Ishikawa (cell line): Measurements from ENCODE around the gene OR1J4.

Source experiments
- CEBPB ChIP-seq: IDR thresholded peaks from 2 replicates; pipeline ENCODE4 v1.6.1; 2012
- CREB1 ChIP-seq: IDR thresholded peaks from 2 replicates; pipeline ENCODE4 v1.6.1; 2012; ENCODE audit warnings: low read depth
- EGR1 ChIP-seq: IDR thresholded peaks from 2 replicates; pipeline ENCODE4 v1.6.1; 2012
- EP300 ChIP-seq: IDR thresholded peaks from 2 replicates; pipeline ENCODE4 v1.6.1; 2012; ENCODE audit warnings: borderline replicate concordance
- FOXM1 ChIP-seq: IDR thresholded peaks from 2 replicates; pipeline ENCODE4 v1.6.1; 2012; ENCODE audit warnings: low read depth, borderline replicate concordance
- NFIC ChIP-seq: IDR thresholded peaks from 2 replicates; pipeline ENCODE4 v1.6.1; 2012
- RAD21 ChIP-seq: IDR thresholded peaks from 2 replicates; pipeline ENCODE4 v1.6.1; 2012; ENCODE audit warnings: low read depth
- TAF1 ChIP-seq: IDR thresholded peaks from 2 replicates; pipeline ENCODE4 v1.6.1; 2012; ENCODE audit warnings: low read depth, mild to moderate bottlenecking
- TCF12 ChIP-seq: IDR thresholded peaks from 2 replicates; pipeline ENCODE4 v1.6.1; 2012; ENCODE audit warnings: low read depth
- TEAD4 ChIP-seq: IDR thresholded peaks from 2 replicates; pipeline ENCODE4 v1.6.1; 2012
- YY1 ChIP-seq: IDR thresholded peaks from 2 replicates; pipeline ENCODE4 v1.6.1; 2012; ENCODE audit warnings: low read depth
- ZBTB7A ChIP-seq: IDR thresholded peaks from 2 replicates; pipeline ENCODE4 v1.6.1; 2012; ENCODE audit warnings: low read depth
- TF ChIP-seq, protein P1 (sequence below): IDR thresholded peaks from 2 replicates; pipeline ENCODE4 v1.6.1; 2012; ENCODE audit warnings: low read depth, mild to moderate bottlenecking
- TF ChIP-seq, protein P2 (sequence below): IDR thresholded peaks from 2 replicates; pipeline ENCODE4 v1.6.1; 2012
- TF ChIP-seq, protein P3 (sequence below): IDR thresholded peaks from 2 replicates; pipeline ENCODE4 v1.6.1; 2012

The OR1J4 gene, protein sequence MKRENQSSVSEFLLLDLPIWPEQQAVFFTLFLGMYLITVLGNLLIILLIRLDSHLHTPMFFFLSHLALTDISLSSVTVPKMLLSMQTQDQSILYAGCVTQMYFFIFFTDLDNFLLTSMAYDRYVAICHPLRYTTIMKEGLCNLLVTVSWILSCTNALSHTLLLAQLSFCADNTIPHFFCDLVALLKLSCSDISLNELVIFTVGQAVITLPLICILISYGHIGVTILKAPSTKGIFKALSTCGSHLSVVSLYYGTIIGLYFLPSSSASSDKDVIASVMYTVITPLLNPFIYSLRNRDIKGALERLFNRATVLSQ

DNA sequence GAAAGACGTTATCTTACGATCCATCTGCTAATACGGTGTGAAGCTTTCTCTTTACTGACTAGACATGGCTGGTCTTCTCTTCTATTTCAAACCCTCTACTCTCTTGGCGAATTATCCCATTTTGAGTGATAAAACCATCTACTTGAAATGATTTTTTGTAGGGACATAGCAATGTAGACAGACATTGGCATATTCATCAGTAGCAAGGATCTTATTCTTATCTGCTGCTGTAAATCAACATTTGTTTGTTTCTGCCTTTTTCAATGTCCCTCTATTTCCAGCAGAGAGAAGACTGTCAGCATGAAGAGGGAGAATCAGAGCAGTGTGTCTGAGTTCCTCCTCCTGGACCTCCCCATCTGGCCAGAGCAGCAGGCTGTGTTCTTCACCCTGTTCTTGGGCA, at the start of gene OR1J4:
TSS of gene OR1J4 (plus strand) at position 301 of the 400 bp plus-strand sequence. CDS start at position 301, 0 bp downstream.
- TF ChIP-seq, protein P1, sequence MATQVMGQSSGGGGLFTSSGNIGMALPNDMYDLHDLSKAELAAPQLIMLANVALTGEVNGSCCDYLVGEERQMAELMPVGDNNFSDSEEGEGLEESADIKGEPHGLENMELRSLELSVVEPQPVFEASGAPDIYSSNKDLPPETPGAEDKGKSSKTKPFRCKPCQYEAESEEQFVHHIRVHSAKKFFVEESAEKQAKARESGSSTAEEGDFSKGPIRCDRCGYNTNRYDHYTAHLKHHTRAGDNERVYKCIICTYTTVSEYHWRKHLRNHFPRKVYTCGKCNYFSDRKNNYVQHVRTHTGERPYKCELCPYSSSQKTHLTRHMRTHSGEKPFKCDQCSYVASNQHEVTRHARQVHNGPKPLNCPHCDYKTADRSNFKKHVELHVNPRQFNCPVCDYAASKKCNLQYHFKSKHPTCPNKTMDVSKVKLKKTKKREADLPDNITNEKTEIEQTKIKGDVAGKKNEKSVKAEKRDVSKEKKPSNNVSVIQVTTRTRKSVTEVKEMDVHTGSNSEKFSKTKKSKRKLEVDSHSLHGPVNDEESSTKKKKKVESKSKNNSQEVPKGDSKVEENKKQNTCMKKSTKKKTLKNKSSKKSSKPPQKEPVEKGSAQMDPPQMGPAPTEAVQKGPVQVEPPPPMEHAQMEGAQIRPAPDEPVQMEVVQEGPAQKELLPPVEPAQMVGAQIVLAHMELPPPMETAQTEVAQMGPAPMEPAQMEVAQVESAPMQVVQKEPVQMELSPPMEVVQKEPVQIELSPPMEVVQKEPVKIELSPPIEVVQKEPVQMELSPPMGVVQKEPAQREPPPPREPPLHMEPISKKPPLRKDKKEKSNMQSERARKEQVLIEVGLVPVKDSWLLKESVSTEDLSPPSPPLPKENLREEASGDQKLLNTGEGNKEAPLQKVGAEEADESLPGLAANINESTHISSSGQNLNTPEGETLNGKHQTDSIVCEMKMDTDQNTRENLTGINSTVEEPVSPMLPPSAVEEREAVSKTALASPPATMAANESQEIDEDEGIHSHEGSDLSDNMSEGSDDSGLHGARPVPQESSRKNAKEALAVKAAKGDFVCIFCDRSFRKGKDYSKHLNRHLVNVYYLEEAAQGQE, result no peak
- TF ChIP-seq TCF12 (no peak), EP300 (no peak), EGR1 (no peak), CREB1 (no peak), ZBTB7A (no peak), NFIC (no peak), TEAD4 (no peak), FOXM1 (no peak), CEBPB (no peak), RAD21 (no peak), TAF1 (no peak), YY1 (no peak)
- TF ChIP-seq, protein P2, sequence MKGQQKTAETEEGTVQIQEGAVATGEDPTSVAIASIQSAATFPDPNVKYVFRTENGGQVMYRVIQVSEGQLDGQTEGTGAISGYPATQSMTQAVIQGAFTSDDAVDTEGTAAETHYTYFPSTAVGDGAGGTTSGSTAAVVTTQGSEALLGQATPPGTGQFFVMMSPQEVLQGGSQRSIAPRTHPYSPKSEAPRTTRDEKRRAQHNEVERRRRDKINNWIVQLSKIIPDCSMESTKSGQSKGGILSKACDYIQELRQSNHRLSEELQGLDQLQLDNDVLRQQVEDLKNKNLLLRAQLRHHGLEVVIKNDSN, result no peak
- TF ChIP-seq, protein P3, sequence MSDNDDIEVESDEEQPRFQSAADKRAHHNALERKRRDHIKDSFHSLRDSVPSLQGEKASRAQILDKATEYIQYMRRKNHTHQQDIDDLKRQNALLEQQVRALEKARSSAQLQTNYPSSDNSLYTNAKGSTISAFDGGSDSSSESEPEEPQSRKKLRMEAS, result no peak

DNA sequence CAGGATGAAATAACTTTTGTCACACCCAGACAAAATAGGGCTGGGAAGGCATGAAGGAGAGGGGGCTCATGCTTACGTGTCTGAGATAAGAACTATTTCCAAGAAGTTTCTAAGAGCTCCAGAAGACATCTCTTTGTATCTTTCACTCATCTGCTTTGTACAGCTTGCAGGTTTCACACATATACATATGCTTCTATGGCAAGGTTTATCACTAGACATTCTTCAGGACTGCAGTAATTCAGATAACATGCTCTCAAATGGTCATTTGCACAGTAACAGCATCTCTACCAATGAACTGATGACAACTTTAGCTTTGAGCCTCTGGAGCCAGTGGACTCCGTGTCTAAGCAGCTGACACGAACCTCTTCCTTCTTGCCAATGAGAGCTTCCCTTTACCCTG, 44.4 kb upstream of the OR1J4 start:
- TF ChIP-seq RAD21 (no peak), EP300 (no peak), TAF1 (no peak), FOXM1 (no peak), CEBPB (no peak), NFIC (no peak), CREB1 (no peak), TCF12 (no peak), YY1 (no peak), TEAD4 (no peak), EGR1 (no peak), ZBTB7A (no peak)
- TF ChIP-seq, protein P2, result no peak
- TF ChIP-seq, protein P1, result no peak
- TF ChIP-seq, protein P3, result no peak

DNA sequence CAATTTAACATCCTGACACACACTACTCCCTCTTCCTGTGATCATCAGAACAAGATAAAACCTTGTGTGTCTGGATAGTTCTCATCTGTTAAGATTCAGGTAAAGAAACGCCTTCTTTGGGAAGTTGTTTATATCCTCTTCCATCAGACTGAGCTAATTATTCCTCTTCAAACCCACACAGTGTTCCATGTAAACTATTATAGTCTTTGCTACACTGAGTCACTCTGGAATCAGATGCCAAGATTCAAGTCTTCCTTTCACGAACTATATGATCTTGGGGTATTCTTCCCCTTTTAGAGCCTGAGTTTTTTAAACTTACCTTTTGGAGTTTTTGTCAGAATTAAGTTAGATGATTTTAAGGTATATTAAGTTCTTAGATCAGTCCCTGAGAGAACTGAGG, 43.2 kb upstream of the OR1J4 start:
- TF ChIP-seq, protein P3, result no peak
- TF ChIP-seq EGR1, result no peak
- TF ChIP-seq, protein P1, result no peak
- no peak for TF ChIP-seq TEAD4
- TF ChIP-seq EP300, result no peak
- TF ChIP-seq CEBPB, result no peak
- no peak for TF ChIP-seq YY1
- TF ChIP-seq, protein P2, result no peak
- no peak for TF ChIP-seq RAD21
